Skin epidermis (tissue), 12 donors: ENCODE results near the gene AKNA.
"Not testable (repeated sequence)": the region's sequence is repeated elsewhere in the genome, so short reads cannot be mapped to it uniquely, and the experiment has no call there.

ENCODE experiments used
- H3K27ac ChIP-seq, 21 experiments: fragments of 200-600 bp; sonication (generic) in 11 of 21; one replicate each; pipeline ENCODE4 v1.5.0; 2020; ENCODE audit warnings: mild to moderate bottlenecking in 3 of 21, inconsistent platforms in 2 of 21, moderate library complexity in 2 of 21
- H3K4me3 ChIP-seq, 7 experiments: fragments of 200-600 bp; sonication (generic) in 2 of 7; one replicate each; pipeline ENCODE4 v1.5.0; 2020; ENCODE audit warnings: inconsistent platforms in 2 of 7, mild to moderate bottlenecking in 2 of 7, moderate library complexity in 1 of 7

Gene AKNA

DNA sequence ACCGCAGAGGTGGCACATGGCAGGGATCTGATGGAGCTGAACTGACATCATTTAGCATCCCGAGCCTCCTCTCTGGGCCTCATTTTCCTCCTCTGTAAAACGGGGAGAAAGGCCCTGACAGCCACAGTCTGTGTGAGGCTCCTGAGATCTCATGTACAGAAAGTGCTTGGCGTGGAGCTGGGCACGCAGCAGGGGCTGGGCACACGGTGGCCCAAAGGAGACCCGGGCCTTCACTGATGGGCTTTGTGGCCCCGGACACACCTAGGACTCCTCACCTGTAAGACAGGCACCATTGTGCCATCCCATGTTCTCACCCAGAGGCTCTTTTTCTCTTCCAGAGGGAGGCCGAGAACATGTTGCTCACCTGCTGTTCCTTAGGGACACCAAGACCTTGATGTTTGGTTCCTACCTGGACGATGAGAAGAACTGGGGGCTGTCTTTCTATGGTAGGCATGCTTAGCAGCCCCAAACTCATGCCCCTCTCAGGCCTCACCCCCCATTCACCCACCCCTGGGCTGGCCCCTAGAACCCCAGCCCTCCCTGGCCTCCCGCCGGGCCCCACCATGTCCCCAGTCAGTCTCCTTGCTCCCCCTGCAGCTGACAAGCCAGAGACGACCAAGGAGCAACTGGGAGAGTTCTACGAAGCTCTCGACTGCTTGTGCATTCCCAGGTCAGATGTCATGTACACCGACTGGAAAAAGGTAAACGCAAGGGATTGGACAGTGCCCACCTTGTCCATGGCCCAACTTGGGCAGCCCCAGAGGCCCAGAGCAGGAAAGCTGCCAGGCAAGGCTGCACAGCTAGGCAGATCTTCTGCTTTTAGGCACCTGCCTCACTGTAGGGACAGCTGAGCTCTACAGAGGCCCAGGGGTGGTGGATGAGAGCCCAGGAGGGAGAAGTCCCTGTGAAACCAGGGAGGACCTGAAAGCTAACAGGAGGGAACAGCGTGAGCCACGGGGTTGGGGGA, 56.3 kb downstream of the AKNA start:
- H3K27ac ChIP-seq, H3K4me3 ChIP-seq: not testable (repeated sequence)

DNA sequence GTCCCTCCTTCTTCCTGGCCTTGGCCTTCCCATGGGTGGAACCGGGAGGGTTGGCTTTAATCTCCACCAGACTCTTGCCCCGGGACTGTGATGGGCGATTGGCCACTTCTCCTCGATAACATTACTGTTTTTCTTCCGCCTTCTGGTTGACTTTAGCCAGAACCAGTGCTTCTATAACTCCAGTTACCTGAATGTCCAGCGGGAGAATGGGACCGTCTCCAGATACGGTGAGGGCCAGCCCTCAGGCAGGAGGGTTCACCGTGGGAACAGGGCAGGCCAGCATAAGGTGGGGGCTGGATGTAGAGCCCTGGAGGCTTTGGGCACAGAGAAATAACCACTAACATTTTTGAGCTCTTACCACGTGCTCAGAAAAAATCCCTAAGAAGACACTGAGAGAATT, 57.1 kb downstream of the AKNA start:
- Histone ChIP-seq H3K27ac (no peak overlapping the region), H3K4me3 (no peak overlapping the region)

DNA sequence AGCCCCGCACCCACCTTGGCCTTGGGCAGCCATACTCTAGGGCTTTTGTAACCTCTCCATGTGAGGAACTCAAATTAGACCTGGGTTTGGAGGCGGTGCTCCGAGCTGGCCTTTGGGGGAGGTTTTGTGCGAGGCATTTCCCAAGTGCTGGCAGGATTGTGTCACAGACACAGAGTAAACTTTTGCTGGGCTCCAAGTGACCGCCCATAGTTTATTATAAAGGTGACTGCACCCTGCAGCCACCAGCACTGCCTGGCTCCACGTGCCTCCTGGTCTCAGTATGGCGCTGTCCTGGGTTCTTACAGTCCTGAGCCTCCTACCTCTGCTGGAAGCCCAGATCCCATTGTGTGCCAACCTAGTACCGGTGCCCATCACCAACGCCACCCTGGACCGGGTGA, 58.2 kb downstream of the AKNA start, which contains the start of gene ORM2:
TSS of gene ORM2 (plus strand) at position 245 of the 398 bp plus-strand sequence. CDS start at position 281, 36 bp downstream.
- not testable (repeated sequence) for H3K4me3 ChIP-seq, H3K27ac ChIP-seq

DNA sequence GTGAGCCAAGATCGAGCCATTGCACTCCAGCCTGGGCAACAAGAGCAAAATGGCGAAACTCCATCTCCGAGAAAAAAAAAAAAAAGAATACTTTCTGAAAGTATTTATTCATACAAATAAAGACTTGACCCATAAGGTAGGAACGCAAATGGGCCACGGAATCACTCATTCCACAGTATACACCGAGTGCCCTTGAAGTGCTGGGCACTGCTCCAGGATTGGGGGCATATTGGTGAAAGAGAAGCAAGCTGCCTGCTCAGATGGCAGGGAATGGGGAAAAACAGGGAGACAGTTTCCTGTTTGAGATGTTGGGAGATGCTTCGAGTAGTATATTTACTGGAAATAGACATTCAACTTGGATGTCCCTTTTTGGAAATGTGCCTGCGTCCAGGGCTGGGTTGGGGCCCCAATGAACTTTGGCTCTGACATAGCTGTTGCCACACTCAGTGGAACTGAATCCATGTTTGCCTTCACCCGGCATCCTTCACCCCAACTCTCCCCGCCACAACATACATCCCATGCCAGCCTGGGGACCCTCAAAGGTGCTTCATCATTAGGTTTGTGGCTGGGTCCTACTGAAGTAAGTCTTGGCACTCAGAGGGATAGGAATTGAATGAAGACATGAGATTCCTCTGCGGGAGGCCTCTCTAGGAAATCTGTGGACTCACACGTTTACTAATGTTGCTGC, 58.7 kb downstream of the AKNA start:
- H3K27ac ChIP-seq, H3K4me3 ChIP-seq: not testable (repeated sequence)

DNA sequence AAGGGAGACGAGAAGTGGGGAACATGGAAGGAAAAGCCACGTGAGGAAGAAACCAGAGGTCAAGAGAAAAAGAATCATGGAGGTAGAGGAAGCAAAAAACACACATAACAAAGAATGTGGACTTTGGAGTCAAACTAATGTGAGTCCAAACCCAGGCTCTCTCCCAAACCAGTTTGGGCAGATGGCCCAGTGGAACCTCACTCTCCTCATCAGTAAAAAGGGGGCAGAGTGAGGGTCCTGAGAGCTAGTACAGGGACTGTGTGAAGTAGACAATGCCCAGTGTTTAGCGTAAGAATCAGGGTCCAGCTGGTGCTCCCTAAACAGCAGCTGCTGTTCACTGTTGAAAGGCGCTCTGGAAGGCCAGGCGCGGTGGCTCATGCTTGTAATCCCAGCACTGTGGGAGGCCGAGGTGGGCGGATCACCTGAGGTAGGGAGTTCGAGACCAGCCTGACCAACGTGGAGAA, 59.4 kb downstream of the AKNA start:
- not testable (repeated sequence) for H3K27ac ChIP-seq, H3K4me3 ChIP-seq

DNA sequence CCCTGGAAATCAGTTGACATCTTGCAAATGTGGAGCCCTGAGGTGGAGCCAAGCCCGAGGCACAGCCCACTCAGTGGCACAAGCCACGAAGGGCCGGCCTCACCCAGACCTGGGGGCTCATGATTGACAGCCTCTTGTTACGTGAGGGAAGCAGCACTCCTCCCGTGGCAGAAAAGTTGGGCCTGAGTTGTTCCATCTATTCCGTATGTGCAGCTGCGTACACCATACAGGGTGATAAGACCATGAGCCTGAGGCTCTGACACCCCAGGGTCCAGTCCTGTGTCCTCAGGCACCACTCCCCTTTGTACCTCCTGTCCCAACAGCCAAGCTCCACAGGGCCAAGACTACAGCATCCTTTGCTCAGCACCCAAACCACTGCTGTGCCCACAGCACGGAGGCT, 60.0 kb downstream of the AKNA start:
- no peak overlapping the region for H3K27ac ChIP-seq
- no peak overlapping the region for H3K4me3 ChIP-seq

DNA sequence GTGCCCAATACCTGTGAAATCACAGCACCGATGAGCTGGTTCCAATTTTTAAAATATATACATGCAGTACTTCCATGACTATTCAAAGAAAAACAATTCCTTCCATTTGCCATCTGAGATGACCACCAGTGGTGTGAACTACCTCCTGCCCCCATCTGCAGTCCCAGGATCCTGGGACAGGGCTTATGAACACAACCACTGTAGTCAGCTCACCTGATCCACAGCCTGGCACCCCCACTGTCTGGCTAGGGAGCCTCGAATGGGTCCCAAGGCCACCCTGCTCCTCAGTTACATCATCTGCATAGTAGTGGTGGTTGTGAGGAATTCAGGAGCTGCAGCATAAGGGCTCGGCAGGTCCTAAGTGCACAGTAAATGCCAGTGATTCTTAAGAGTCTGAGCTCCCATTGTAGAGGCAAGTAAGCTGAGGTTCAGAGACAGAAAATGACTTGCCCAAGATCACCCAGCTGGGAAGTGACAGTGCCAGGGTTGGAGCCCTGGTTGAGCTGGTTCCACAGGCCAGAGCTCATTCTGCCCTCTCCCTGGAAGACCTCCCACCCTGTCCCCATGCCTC, 62.0 kb downstream of the AKNA start:
- not testable (repeated sequence) for H3K4me3 ChIP-seq

DNA sequence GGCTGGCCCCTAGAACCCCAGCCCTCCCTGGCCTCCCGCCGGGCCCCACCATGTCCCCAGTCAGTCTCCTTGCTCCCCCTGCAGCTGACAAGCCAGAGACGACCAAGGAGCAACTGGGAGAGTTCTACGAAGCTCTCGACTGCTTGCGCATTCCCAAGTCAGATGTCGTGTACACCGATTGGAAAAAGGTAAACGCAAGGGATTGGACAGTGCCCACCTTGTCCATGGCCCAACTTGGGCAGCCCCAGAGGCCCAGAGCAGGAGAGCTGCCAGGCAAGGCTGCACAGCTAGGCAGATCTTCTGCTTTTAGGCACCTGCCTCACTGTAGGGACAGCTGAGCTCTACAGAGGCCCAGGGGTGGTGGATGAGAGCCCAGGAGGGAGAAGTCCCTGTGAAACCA, 62.8 kb downstream of the AKNA start:
- not testable (repeated sequence) for H3K27ac ChIP-seq, H3K4me3 ChIP-seq

More for the DNA sequence above, 62.0 kb downstream of the AKNA start:
- not testable (repeated sequence) for H3K27ac ChIP-seq

DNA sequence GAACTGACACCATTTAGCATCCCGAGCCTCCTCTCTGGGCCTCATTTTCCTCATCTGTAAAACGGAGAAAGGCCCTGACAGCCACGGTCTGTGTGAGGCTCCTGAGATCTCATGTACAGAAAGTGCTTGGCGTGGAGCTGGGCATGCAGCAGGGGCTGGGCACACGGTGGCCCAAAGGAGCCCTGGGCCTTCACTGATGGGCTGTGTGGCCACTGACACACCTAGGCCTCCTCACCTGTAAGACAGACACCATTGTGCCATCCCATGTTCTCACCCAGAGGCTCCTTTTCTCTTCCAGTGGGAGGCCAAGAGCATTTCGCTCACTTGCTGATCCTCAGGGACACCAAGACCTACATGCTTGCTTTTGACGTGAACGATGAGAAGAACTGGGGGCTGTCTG, 63.3 kb downstream of the AKNA start:
- H3K27ac ChIP-seq, result no peak overlapping the region
- H3K4me3 ChIP-seq, result no peak overlapping the region

DNA sequence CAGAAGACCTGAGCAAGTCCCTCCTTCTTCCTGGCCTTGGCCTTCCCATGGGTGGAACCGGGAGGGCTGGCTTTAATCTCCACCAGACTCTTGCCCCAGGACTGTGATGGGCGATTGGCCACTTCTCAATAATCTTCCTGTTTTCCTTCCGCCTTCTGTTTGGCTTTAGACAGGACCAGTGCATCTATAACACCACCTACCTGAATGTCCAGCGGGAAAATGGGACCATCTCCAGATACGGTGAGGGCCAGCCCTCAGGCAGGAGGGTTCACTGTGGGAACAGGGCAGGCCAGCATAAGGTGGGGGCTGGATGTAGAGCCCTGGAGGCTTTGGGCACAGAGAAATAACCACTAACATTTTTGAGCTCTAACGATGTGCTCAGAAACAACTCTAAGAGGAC, 63.9 kb downstream of the AKNA start:
- H3K4me3 ChIP-seq, H3K27ac ChIP-seq: not testable (repeated sequence)

DNA sequence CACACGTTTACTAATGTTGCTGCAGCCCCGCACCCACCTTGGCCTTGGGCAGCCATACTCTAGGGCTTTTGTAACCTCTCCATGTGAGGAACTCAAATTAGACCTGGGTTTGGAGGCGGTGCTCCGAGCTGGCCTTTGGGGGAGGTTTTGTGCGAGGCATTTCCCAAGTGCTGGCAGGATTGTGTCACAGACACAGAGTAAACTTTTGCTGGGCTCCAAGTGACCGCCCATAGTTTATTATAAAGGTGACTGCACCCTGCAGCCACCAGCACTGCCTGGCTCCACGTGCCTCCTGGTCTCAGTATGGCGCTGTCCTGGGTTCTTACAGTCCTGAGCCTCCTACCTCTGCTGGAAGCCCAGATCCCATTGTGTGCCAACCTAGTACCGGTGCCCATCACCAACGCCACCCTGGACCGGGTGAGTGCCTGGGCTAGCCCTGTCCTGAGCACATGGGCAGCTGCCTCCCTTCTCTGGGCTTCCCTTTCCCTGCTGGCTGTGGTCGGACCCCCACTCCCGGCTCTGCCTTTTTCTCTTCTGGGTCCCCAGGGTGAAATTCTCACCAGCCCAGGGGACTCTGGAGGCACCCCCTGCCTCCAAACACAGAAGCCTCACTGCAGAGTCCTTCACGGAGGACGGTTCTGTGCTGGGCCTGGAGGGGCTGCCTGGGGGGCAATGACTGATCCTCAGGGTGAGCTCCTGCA, 64.8 kb downstream of the AKNA start, which contains the start of gene ORM1:
TSS of gene ORM1 (plus strand) at position 268 of the 701 bp plus-strand sequence. CDS start at position 304, 36 bp downstream.
- H3K27ac ChIP-seq, H3K4me3 ChIP-seq: not testable (repeated sequence)

DNA sequence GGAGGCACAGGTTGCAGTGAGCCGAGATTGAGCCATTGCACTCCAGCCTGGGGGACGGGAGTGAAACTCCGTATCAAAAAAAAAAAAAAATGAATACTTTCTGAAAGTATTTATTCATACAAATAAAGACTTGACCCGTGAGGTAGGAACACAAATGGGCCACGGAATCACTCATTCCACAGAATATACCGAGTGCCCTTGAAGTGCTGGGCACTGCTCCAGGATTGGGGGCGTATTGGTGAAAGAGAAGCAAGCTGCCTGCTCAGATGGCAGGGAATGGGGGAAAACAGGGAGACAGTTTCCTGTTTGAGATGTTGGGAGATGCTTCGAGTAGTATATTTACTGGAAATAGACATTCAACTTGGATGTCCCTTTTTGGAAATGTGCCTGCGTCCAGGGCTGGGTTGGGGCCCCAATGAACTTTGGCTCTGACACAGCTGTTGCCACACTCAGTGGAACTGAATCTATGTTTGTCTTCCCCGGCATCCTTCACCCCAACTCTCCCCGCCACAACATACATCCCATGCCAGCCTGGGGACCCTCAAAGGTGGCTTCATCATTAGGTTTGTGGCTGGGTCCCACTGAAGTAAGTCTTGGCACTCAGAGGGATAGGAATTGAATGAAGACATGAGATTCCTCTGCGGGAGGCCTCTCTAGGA, 65.5 kb downstream of the AKNA start:
- not testable (repeated sequence) for H3K4me3 ChIP-seq, H3K27ac ChIP-seq

DNA sequence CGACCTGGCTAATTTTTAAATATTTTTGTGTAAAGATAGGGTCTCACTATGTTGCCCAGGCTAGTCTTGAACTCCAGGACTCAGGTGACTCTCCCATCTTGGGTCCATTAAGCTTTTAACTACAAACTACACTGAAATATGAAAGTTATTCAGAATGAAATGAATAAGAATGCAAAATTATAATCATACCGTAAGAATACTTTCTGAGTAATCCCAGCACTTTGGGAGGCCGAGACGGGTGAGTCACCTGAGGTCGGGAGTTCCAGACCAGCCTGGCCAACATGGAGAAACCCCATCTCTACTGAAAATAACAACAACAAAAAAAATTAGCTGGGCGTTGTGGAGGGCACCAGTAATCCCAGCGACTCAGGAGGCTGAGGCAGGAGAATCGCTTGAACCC, 66.0 kb downstream of the AKNA start:
- Histone ChIP-seq H3K27ac (no peak overlapping the region), H3K4me3 (no peak overlapping the region)

DNA sequence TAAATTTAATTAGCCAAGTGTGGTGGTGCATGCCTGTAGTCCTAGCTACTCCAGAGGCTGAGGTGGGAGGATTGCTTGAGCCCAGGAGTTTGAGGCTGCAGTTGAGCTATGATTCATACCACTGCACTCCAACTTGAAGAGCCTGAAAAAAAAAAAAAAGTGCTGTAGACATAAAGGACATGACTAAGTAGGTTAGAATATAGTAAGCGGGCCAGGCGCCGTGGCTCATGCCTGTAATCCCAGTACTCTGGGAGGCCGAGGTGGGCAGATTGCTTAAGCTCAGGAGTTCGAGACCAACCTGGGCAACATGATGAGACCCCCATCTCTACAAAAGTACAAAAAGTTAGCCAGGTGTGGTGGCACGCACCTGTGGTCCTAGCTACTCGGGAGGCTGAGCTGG, 67.1 kb downstream of the AKNA start:
- H3K27ac ChIP-seq, H3K4me3 ChIP-seq: not testable (repeated sequence)

DNA sequence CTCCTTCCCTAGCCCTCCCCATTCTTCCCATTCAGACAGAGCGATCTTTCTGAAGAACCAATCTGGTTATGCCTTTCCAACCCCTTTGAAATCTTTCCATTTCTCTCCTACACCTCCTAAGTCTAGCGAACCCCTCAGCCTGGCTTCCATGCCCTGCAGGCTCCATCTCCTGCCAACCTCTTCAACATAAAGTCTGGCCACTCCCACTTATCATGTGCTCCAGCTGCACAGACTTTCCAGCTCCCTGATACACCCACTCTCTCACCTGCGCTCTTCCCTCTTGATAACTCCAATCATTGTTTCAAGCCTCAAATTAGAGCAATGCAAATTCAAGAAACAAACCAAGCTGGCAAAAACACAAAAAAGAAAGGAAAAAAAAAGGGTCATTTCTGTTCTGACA, 68.6 kb downstream of the AKNA start:
- no peak overlapping the region for H3K4me3 ChIP-seq
- no peak overlapping the region for H3K27ac ChIP-seq

DNA sequence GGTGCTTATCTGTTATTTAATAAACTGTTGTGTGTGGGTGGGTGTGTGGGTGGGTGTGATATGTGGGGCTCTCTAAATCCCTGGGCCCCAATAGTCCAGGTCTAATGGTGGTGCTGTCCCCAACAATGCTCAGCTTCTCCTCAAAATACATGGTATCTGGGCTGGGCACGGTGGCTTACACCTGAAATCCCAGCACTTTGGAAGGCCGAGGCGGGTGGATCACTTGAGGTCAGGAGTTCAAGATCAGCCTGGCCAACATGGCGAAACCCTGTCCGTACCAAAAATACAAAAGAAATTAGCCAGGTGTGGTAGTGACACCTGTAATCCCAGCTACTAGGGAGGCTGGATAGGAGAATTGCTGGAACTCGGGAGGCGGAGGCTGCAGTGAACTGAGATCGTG, 69.4 kb downstream of the AKNA start:
- Histone ChIP-seq H3K4me3 (no peak overlapping the region), H3K27ac (no peak overlapping the region)

DNA sequence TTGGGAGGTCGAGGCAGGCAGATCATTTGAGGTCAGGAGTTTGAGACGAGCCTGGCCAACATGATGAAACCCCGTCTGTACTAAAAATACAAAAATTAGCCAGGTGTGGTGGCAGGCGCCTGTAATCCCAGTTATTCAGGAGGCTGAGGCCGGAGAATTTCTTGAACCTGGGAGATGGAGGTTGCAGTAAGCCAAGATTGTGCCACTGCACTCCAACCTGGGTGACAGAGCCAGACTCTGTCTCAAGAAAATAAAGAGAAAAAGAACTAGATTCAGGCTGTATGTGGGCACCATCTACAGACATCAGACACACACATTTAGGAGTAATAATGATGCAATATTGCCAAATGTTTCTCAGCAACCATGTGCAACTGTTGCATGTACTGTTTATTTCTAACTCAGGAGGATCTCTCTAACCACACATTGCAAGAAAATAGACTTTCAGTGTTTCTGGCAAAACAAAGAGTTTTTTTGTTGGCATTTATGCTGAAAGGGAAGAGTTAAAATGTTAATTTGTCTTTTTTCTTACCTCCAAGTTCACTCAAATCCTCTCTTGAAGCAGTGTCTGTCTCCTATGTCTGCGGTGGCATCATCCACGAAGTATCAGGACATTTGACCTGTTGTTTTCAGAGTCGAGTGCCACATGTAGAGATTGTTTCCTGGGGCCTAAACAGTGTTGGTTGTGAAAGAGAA, 70.0 kb downstream of the AKNA start:
- no peak overlapping the region for H3K4me3 ChIP-seq
- no peak overlapping the region for H3K27ac ChIP-seq

DNA sequence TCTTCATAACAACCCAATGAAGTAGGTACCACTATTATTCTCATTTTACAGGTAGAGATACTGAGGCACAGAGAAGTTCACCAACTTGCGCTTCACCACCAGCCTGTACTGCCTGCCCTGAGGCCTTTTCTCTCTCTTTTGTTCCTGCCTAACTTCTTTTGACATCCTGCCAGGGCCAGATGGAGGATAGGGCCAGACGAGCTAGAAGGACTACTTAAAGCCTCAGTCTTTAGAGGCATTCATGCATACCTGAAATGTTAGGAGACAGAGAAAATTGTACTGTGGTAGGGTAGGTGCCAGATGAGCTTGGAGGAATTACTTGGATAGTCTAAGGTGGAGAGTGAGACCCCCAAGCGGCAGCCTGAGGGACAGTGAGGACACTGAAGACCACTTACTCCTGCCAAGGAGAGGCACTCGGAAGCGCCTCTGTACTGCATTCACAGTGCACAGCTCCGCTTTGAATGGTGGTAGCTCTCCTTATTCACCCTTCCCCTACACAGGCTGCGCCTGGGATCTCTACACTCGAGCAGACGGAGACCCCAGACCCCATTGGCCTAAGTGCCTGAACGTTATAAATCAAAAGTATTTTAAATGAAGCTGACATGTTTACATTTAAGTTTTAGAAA, 71.1 kb downstream of the AKNA start:
- Histone ChIP-seq H3K27ac (no peak overlapping the region), H3K4me3 (no peak overlapping the region)
